Measurements from ENCODE around the gene PCDHA1.

- TF ChIP-seq CTCF (optimal IDR thresholded peaks at IDR 0.05 in 1 of 3, IDR thresholded peaks at IDR 0.05 in 1 of 3, conservative IDR thresholded peaks at IDR 0.05 in 1 of 3; ENCODE audit: extremely low read depth in 1 of 3, insufficient read depth in 2 of 3, low read length in 3 of 3) (no peak), EZH2 (IDR thresholded peaks at IDR 0.05; ENCODE audit: low read length) (no peak)
These were observed 246.7 kb downstream of the PCDHA1 start for GRCh38 chr5:141032626-141033025.
